ENCODE results near the gene MEGF11.
A peak's percentile ranks its signal among the peaks of the same experiment; 100 is the strongest.

Gene MEGF11

DNA sequence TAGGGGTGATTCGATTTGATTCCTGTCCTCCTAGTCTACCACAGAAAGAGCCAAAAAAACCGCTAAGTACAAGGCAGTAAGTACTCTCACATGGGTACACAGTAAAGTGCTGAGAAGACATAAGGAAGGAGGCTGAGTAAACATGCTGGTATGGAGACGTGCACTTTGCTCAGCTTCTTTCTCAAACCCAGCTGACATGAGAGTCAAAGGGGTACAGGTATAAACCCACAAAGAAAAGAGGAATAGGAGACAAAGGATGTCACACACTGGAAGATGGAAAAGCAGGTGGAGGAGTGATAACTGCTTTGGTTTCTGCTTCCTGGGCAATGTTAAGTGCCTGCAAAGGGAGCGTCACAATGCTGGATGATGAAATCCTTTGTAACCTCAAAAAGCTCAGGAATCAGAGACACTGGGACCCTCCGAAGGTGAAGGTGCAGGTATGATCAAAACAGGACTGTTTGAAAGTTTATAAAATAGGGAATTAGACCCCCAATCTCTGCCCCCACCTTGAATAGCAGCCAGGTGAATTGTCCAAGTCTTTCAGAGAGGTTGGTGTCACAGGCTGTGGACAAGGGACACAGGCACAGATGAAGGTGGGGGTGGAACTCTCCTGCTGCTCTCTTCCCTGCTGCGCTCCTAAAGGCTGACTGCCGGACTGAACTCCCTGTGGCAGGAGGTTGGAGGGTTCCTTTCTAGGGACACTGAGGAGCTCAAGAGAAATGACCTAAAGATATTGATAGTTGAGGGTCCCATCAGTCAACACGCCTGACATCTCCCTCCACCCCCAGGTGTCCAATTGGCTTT, 282.4 kb downstream of the MEGF11 start:
- no peak for DNase-seq (ENCODE audit: low read depth)

GRCh38 chr15:65969865-65970816, 283.4 kb downstream of the MEGF11 start:
- DNase-seq (ENCODE audit: low read depth) = no peak

GRCh38 chr15:65968511-65968910, 285.0 kb downstream of the MEGF11 start:
- DNase-seq (ENCODE audit: low read depth) = no peak

- no peak for DNase-seq (ENCODE audit: low read depth)
Measured at GRCh38 chr15:65964792-65965433, 288.6 kb downstream of the MEGF11 start.

DNA sequence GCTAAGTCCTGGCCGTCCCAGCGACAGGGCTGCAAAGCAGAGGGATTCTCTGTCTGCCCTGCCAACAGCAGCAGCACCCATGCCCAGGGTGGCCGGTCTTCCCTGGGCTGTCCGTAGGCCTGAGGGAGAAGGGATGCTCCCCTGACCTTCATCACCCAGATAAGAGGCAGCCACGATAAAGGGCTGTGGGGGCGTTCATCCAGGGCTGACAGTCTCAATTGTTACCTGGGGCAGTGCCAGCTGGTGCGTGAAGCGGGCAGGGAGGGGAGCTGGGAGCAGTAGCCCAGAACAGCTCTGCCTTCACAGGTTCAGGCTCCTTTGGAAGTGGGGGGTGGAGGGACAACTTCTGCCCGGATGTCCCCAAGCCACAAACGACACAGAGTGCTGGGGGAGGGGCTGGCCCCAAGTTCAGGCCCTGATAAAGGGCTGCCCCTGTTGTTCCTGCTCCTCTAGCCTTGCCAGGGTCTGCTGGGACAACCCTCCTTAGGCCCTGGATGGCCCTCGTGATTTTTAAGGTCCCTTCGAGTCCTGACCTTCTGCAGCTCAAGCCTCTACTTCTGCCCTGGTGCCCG, 289.6 kb downstream of the MEGF11 start:
- DNase-seq (ENCODE audit: low read depth) = peak; percentile 8

DNA sequence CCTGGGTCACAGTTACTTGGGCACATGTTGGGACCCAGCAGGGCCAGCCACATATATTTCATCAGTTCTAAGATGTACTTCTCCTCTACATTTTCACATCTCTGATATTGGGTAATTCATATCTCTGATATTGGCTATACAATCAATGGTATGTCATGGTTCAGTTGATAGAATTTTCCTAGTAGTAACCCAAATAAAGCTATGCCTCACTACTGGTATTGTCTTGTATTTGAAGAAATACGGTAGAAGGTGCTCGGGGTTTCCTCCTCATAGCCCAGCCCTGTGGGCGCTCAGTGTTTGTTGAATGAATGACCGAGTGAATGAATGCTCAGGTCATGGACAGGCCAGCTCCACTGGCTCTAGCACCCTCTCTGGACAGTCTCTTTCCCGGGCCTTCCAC, 290.2 kb downstream of the MEGF11 start:
- DNase-seq (ENCODE audit: low read depth) = no peak

GRCh38 chr15:65962187-65962586, 291.4 kb downstream of the MEGF11 start:
- DNase-seq (ENCODE audit: low read depth) = no peak

GRCh38 chr15:65960586-65960985, 293.0 kb downstream of the MEGF11 start:
- DNase-seq (ENCODE audit: low read depth) = no peak

DNA sequence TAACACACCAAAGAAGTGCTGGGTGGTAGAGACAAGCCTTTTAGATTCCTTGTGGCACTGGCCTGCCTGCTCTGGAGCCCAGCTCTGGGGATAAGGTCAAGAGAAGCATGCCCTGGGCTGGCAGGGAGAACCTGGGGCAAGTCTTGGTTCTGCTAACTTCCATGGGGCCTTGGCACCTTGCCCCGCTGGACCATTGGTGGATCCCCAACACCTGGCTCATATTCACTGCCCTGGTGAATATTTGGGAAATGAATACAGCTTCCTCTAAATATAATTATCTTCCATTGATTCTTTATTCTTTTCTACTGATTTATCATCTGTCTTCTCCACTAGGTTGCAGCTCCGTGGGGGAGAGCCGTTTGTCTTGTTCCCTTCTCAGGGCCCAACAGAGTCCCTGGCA, 294.7 kb downstream of the MEGF11 start:
- DNase-seq (ENCODE audit: low read depth) = no peak

DNA sequence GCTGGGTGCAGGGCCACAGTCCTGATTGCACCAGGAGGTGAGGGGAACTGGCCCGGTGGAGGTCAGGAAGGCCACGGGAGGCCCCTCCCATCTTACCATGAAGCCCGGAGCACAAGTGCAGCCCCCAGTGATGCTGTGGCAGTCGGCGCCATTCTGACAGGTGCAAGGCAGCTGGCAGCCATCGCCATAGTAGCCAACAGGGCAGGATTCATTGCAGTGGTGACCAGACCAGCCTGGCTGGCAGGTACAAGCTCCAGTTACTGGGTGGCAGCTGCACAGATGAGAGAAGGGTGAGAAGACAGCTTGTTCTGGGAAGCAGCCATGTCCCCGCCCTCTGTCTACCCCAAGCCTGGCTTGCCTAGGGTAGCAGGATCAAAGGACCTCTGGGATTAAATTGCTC, 296.1 kb downstream of the MEGF11 start:
- DNase-seq (ENCODE audit: low read depth) = no peak

DNA sequence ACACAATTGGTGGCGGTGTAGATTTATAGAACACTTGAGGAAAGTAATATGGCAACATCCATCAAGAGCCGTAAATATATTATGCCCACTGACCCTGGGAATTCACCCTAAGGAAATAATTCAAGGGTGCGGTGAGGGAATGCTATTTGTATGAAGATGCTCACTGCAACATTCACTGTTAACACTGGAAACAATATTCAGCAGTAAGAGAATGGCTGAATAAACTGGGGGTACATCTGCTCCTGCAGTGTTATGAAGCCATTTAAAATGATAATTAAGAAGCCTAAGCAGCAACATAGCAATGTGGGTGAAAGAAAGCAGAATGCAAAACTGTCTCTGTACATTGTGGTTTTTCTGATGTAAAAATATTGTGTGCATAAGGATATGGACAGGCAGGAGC, 296.7 kb downstream of the MEGF11 start:
- DNase-seq (ENCODE audit: low read depth) = no peak

- DNase-seq (ENCODE audit: low read depth) = no peak
Measured at GRCh38 chr15:65956307-65956706, 297.2 kb downstream of the MEGF11 start.

DNA sequence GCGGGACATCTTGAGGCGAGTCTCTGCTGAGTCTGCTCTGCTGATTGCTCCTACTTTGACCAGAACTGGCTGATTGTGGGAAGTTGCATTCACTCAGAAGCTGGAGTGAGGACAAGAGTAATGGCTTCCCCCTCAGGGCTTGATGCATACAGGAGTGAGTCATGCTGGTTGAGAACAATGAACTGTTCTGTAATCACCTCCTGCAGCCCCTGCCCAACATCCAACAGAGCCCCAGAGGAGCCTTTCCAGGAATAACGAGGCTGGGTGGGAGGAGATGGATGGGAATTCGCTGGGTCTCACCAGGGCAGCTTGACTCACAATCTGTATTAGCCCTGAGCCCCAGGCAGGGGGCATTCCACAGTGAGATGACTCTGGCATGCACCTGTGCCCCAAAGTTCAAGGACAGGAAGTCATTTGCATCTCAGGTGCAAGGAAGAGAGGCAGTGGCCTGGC, 299.2 kb downstream of the MEGF11 start:
- DNase-seq (ENCODE audit: low read depth) = no peak

GRCh38 chr15:65953622-65954021, 299.9 kb downstream of the MEGF11 start:
- no peak for DNase-seq (ENCODE audit: low read depth)

DNA sequence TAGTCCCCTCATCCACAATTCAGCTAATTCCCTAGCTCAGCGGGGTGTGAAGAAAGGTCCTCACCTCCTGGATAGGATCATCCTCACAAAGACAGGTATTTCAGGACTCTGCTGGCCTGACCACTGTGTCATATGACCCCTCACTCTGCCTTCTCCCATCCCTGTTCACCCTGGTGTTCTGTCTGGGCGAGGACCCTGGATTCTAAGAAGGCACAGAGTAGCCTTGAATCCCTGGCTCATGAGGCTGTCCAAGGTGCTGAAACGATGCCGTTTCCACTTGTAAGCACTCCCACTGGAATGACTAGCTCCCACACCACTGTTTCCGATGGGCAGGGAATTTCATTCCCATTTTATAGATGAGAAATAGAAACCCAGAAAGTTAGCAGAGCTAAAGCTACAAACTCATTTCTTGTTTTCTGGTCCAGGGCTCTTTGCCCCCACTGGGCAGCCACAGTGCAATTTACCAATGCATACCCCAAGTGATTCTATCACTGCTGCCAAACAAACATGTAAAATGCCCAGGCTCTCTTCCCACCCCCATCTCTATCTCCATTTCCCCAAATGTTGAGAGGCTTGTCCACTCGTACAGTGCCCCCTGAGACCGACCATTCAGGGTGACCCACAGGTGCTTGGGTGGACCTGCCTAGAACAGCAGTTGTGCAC, 301.0 kb downstream of the MEGF11 start:
- DNase-seq (ENCODE audit: low read depth) = no peak

GRCh38 chr15:65951007-65951406, 302.5 kb downstream of the MEGF11 start:
- DNase-seq (ENCODE audit: low read depth) = no peak

GRCh38 chr15:65949491-65949890, 304.1 kb downstream of the MEGF11 start:
- DNase-seq (ENCODE audit: low read depth) = no peak

DNA sequence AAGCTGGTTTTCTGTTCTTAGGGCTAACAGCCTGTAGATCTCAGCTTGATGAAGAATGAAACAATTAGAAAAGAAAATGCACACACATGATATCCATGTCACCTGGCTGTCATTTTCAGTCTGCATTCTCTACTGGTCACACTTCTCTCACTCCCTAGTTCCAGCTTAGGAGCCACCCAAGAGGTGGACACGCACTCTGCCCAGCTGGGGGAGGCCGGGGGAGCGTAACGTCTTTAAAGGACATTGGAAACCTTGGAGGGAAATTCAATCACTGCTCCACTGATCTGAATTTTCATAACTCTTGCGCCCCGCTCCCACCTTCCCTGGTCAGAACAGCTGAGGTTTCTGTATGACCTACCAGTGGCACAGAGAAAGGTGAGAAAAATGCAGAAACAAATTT, 304.5 kb downstream of the MEGF11 start:
- no peak for DNase-seq (ENCODE audit: low read depth)

GRCh38 chr15:65948383-65948782, 305.2 kb downstream of the MEGF11 start:
- DNase-seq (ENCODE audit: low read depth) = no peak

GRCh38 chr15:65947041-65947440, 306.5 kb downstream of the MEGF11 start:
- DNase-seq (ENCODE audit: low read depth) = no peak

GRCh38 chr15:65945616-65946015, 307.9 kb downstream of the MEGF11 start:
- DNase-seq (ENCODE audit: low read depth) = no peak

GRCh38 chr15:65944404-65944803, 309.1 kb downstream of the MEGF11 start:
- DNase-seq (ENCODE audit: low read depth) = no peak
